IMR-90 (cell line): ENCODE measurements around the gene GABRD. TPM values are rescaled to one million over a fixed set of nuclear protein-coding genes. Genes with fewer than 3 reads are reported as not detected.

ENCODE experiments used
- ATAC-seq: fragments of 200-7000 bp; cut with Tn5 transposase; 2 replicates; pipeline ENCODE4 v1.9.1; 2020; ENCODE audit warnings: low read depth, mild to moderate bottlenecking, moderate library complexity
- BruUV-seq: library from RNA; stranded (reverse); fragments of 400-500 nt; replicated peaks from 2 replicates; lab custom pipeline; 2021; lab: Mats Ljungman, UMichigan
- CTCF ChIA-PET: fragments of 300-600 bp; formaldehyde crosslinking; extraction: SDS; loops from one replicate; lab custom pipeline; 2021; ENCODE audit warnings: antibody characterized with exemption; lab: Yijun Ruan, JAX
- POLR2A ChIA-PET: fragments of 300-600 bp; sonication (Branson Sonifier 250); formaldehyde crosslinking; loops from one replicate; lab custom pipeline; 2022; ENCODE audit warnings: antibody characterized with exemption; ENCODE audit not compliant: unreplicated experiment; lab: Charles Lee
- DNase-seq: peaks from one replicate; pipeline ENCODE4 v3.0.0; 2013
- H2AFZ ChIP-seq: replicated peaks from 2 replicates; pipeline ENCODE3; 2013; ENCODE audit warnings: low read length, mild to moderate bottlenecking; ENCODE audit not compliant: poor library complexity
- H2AK5ac ChIP-seq: 2 replicates; pipeline ENCODE4 v1.6.1; 2013; ENCODE audit warnings: low read depth, low read length, inconsistent platforms
- H2AK9ac ChIP-seq: replicated peaks from 2 replicates; pipeline ENCODE3; 2013; ENCODE audit warnings: mild to moderate bottlenecking, low read depth, low read length, moderate library complexity; ENCODE audit not compliant: poor library complexity
- H2BK120ac ChIP-seq: 2 replicates; pipeline ENCODE4 v1.6.1; 2013; ENCODE audit warnings: low read depth, low read length, inconsistent platforms
- H2BK15ac ChIP-seq: 3 replicates; pipeline ENCODE4 v1.6.1; 2013; ENCODE audit warnings: low read depth, low read length, inconsistent platforms
- H2BK20ac ChIP-seq: 2 replicates; pipeline ENCODE4 v1.6.1; 2013; ENCODE audit warnings: low read depth, mild to moderate bottlenecking, inconsistent platforms, low read length, moderate library complexity
- H2BK5ac ChIP-seq: 2 replicates; pipeline ENCODE4 v1.6.1; 2013; ENCODE audit warnings: mild to moderate bottlenecking, low read depth, low read length, inconsistent platforms; ENCODE audit not compliant: poor library complexity, severe bottlenecking
- H3K14ac ChIP-seq: replicated peaks from 2 replicates; pipeline ENCODE4 v1.6.1; 2013; ENCODE audit warnings: low read depth, low read length, inconsistent platforms
- H3K18ac ChIP-seq: 2 replicates; pipeline ENCODE4 v1.6.1; 2013; ENCODE audit warnings: low read depth, low read length, control low read depth
- H3K23ac ChIP-seq: 2 replicates; pipeline ENCODE4 v1.6.1; 2013; ENCODE audit warnings: low read depth, low read length, inconsistent platforms
- H3K27ac ChIP-seq: 2 replicates; pipeline ENCODE4 v1.5.1; 2013; ENCODE audit warnings: mild to moderate bottlenecking, control low read depth, low read length; ENCODE audit not compliant: insufficient read depth
- H3K27me3 ChIP-seq: 2 replicates; pipeline ENCODE4 v1.6.1; 2013; ENCODE audit warnings: low read length; ENCODE audit not compliant: control insufficient read depth, insufficient read depth
- H3K36me3 ChIP-seq: 2 replicates; pipeline ENCODE4 v1.6.1; 2013; ENCODE audit warnings: low read length, mixed read lengths; ENCODE audit not compliant: control insufficient read depth, insufficient read depth
- H3K4ac ChIP-seq: 2 replicates; pipeline ENCODE4 v1.6.1; 2013; ENCODE audit warnings: low read depth, low read length, inconsistent platforms
- H3K4me1 ChIP-seq: 2 replicates; pipeline ENCODE4 v1.6.1; 2013; ENCODE audit warnings: low read length, mixed read lengths; ENCODE audit not compliant: control insufficient read depth, insufficient read depth
- H3K4me2 ChIP-seq: 2 replicates; pipeline ENCODE4 v1.6.1; 2013; ENCODE audit warnings: low read depth, mild to moderate bottlenecking, control low read depth, low read length, moderate library complexity
- H3K4me3 ChIP-seq: 2 replicates; pipeline ENCODE4 v1.5.1; 2013; ENCODE audit warnings: low read depth, mild to moderate bottlenecking, control low read depth, low read length, moderate library complexity; ENCODE audit not compliant: insufficient read depth
- H3K56ac ChIP-seq: 2 replicates; pipeline ENCODE4 v1.6.1; 2013; ENCODE audit warnings: low read length, inconsistent platforms; ENCODE audit not compliant: insufficient read depth; ENCODE audit errors: extremely low read depth
- H3K79me1 ChIP-seq, 2 experiments: 2 replicates each; pipeline ENCODE4 v1.6.1; 2013; ENCODE audit warnings: low read length in 2 of 2, inconsistent platforms in 1 of 2, low read depth in 1 of 2
- H3K9ac ChIP-seq: 2 replicates; pipeline ENCODE4 v1.6.1; 2013; ENCODE audit warnings: low read depth, low read length, control low read depth
- H3K9me1 ChIP-seq: 2 replicates; pipeline ENCODE4 v1.6.1; 2013; ENCODE audit warnings: low read length, inconsistent platforms; ENCODE audit not compliant: insufficient read depth
- H3K9me3 ChIP-seq: 2 replicates; pipeline ENCODE4 v1.6.1; 2013; ENCODE audit warnings: low read length; ENCODE audit not compliant: control insufficient read depth, insufficient read depth
- H4K20me1 ChIP-seq: 2 replicates; pipeline ENCODE4 v1.6.1; 2013; ENCODE audit warnings: low read length, inconsistent platforms; ENCODE audit not compliant: insufficient read depth
- H4K5ac ChIP-seq: 2 replicates; pipeline ENCODE4 v1.6.1; 2013; ENCODE audit warnings: mild to moderate bottlenecking, low read depth, low read length, control low read depth
- H4K8ac ChIP-seq, 2 experiments: 2 replicates each; pipeline ENCODE4 v1.6.1; 2013; ENCODE audit warnings: low read depth in 2 of 2, low read length in 2 of 2, control low read depth in 1 of 2, inconsistent platforms in 1 of 2
- H4K91ac ChIP-seq: 2 replicates; pipeline ENCODE4 v1.6.1; 2013; ENCODE audit warnings: low read depth, low read length, inconsistent platforms; ENCODE audit not compliant: insufficient read depth
- BHLHE40 ChIP-seq: fragments of 150-350 bp; IDR thresholded peaks from 2 replicates; pipeline ENCODE4 v1.6.1; 2016; ENCODE audit warnings: mild to moderate bottlenecking, low read depth, low read length
- CEBPB ChIP-seq: IDR thresholded peaks from 2 replicates; pipeline ENCODE4 v1.6.1; 2012; ENCODE audit warnings: low read depth, low read length, improper control_type of control experiment
- CHD1 ChIP-seq: IDR thresholded peaks from 2 replicates; pipeline ENCODE4 v1.6.1; 2012; ENCODE audit warnings: low read depth, low read length, improper control_type of control experiment
- FOS ChIP-seq: fragments of 150-350 bp; IDR thresholded peaks from 2 replicates; pipeline ENCODE4 v1.6.1; 2016; ENCODE audit warnings: low read depth, low read length
- MAFK ChIP-seq: IDR thresholded peaks from 2 replicates; pipeline ENCODE4 v1.6.1; 2012; ENCODE audit warnings: low read depth, low read length, improper control_type of control experiment
- MAZ ChIP-seq: IDR thresholded peaks from 2 replicates; pipeline ENCODE4 v1.6.1; 2012; ENCODE audit warnings: low read depth, mild to moderate bottlenecking, low read length, improper control_type of control experiment, moderate library complexity, borderline replicate concordance
- MXI1 ChIP-seq: IDR thresholded peaks from 2 replicates; pipeline ENCODE4 v1.6.1; 2012; ENCODE audit warnings: low read depth, mild to moderate bottlenecking, low read length, moderate library complexity, borderline replicate concordance
- NFE2L2 ChIP-seq: fragments of 150-350 bp; IDR thresholded peaks from 2 replicates; pipeline ENCODE4 v1.6.1; 2016; ENCODE audit warnings: low read depth, mild to moderate bottlenecking, low read length
- POLR2A ChIP-seq: IDR thresholded peaks from 2 replicates; pipeline ENCODE4 v1.6.1; 2012; ENCODE audit warnings: mild to moderate bottlenecking, low read depth, low read length
- RAD21 ChIP-seq: IDR thresholded peaks from 2 replicates; pipeline ENCODE4 v1.6.1; 2012; ENCODE audit warnings: low read length, improper control_type of control experiment
- RCOR1 ChIP-seq: IDR thresholded peaks from 2 replicates; pipeline ENCODE4 v1.6.1; 2012; ENCODE audit warnings: mild to moderate bottlenecking, low read length, improper control_type of control experiment; ENCODE audit not compliant: insufficient replicate concordance
- RFX5 ChIP-seq: IDR thresholded peaks from 2 replicates; pipeline ENCODE4 v1.8.0; 2012; ENCODE audit warnings: low read depth, mild to moderate bottlenecking, low read length, moderate library complexity
- SMC3 ChIP-seq: fragments of 150-350 bp; IDR thresholded peaks from 2 replicates; pipeline ENCODE4 v1.6.1; 2016; ENCODE audit warnings: low read depth, mild to moderate bottlenecking, antibody characterized with exemption, low read length, moderate library complexity
- WGBS, 2 experiments: methylation state at CpG; one replicate each; pipeline versions ENCODE4 v1.1.5 to v1.1.7; 2013; ENCODE audit warnings: missing lambda C conversion rate in 2 of 2; ENCODE audit not compliant: insufficient read length in 1 of 2; ENCODE audit errors: extremely low coverage in 2 of 2; 5-methylcytosine and 5-hydroxymethylcytosine counted together
- dilution Hi-C: fragments of 300-500 bp; cut with HindIII; formaldehyde crosslinking; loops from one replicate; pipeline ENCODE4 v1.14.3; 2018; ENCODE audit warnings: low sequenced_read_pairs; ENCODE audit not compliant: unreplicated experiment
- in situ Hi-C: fragments of 300-500 bp; cut with MboI; formaldehyde crosslinking; loops from 3 replicates; pipeline ENCODE4 v1.14.3; 2019; ENCODE audit warnings: low sequenced_read_pairs, inconsistent platforms, mixed read lengths
- intact Hi-C: fragments of 100-400 bp; cut with micrococcal nuclease; formaldehyde crosslinking; loops from 2 replicates; pipeline ENCODE4 v1.10.0; 2022
- polyA plus RNA-seq, 3 experiments: library from polyadenylated mRNA; depleted of rRNA; stranded (reverse); fragments of >200 nt; gene quantifications; 2 replicates each; pipeline ENCODE4 v1.2.3, GENCODE V29; 2012; ENCODE audit warnings: low replicate concordance in 1 of 3
- total RNA-seq: library from RNA; depleted of rRNA; stranded (reverse); fragments of >200 nt; gene quantifications from 2 replicates; pipeline ENCODE4 v1.2.3, GENCODE V29; 2012
- TF ChIP-seq, protein P1 (sequence below): fragments of 150-350 bp; IDR thresholded peaks from 2 replicates; pipeline ENCODE4 v1.6.1; 2017; ENCODE audit warnings: mild to moderate bottlenecking, antibody characterized with exemption, low read length, low read depth
- TF ChIP-seq, protein P2 (sequence below): fragments of 150-350 bp; IDR thresholded peaks from 2 replicates; pipeline ENCODE4 v1.6.1; 2016; ENCODE audit warnings: low read depth, mild to moderate bottlenecking, low read length, moderate library complexity, borderline replicate concordance
- TF ChIP-seq, protein P3 (sequence below): conservative IDR thresholded peaks from 2 replicates; pipeline ENCODE4 v1.5.1; 2012; ENCODE audit warnings: mild to moderate bottlenecking, low read depth, low read length, improper control_type of control experiment

GABRD gene
- total and polyA plus RNA-seq, 2 of the 4 experiments (the other 2 are of a cell fraction) = not detected

DNA sequence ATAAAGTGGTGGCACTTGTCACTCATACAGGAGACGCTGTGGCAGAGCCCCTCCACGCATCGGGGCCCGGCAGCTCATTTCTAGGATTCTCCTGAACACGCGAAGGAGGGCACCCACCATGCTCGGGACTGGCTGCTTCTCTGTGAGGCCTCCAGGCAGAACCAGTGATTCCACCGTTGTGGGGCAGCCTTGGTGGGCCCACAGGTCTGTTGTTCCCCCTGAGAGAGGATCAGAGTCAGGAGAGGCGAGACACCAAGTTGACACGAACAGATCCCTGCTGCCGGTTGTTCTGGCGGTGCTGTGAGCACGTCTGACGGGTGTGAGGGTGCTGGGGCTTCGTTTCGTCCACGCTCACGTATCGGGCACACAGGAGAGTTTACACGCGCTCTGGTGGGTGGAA, 57.7 kb downstream of the GABRD start:
- H2BK20ac ChIP-seq = no peak overlapping the region
- TF ChIP-seq, protein P1, sequence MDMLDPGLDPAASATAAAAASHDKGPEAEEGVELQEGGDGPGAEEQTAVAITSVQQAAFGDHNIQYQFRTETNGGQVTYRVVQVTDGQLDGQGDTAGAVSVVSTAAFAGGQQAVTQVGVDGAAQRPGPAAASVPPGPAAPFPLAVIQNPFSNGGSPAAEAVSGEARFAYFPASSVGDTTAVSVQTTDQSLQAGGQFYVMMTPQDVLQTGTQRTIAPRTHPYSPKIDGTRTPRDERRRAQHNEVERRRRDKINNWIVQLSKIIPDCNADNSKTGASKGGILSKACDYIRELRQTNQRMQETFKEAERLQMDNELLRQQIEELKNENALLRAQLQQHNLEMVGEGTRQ = no peak
- TF ChIP-seq MAZ (no peak), RCOR1 (no peak), RAD21 (no peak), NFE2L2 (no peak), MAFK (no peak), BHLHE40 (no peak), CHD1 (no peak), RFX5 (no peak), FOS (no peak), SMC3 (no peak), POLR2A (no peak), CEBPB (no peak), MXI1 (no peak)
- TF ChIP-seq, protein P2, sequence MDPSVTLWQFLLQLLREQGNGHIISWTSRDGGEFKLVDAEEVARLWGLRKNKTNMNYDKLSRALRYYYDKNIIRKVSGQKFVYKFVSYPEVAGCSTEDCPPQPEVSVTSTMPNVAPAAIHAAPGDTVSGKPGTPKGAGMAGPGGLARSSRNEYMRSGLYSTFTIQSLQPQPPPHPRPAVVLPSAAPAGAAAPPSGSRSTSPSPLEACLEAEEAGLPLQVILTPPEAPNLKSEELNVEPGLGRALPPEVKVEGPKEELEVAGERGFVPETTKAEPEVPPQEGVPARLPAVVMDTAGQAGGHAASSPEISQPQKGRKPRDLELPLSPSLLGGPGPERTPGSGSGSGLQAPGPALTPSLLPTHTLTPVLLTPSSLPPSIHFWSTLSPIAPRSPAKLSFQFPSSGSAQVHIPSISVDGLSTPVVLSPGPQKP = no peak
- TF ChIP-seq, protein P3, sequence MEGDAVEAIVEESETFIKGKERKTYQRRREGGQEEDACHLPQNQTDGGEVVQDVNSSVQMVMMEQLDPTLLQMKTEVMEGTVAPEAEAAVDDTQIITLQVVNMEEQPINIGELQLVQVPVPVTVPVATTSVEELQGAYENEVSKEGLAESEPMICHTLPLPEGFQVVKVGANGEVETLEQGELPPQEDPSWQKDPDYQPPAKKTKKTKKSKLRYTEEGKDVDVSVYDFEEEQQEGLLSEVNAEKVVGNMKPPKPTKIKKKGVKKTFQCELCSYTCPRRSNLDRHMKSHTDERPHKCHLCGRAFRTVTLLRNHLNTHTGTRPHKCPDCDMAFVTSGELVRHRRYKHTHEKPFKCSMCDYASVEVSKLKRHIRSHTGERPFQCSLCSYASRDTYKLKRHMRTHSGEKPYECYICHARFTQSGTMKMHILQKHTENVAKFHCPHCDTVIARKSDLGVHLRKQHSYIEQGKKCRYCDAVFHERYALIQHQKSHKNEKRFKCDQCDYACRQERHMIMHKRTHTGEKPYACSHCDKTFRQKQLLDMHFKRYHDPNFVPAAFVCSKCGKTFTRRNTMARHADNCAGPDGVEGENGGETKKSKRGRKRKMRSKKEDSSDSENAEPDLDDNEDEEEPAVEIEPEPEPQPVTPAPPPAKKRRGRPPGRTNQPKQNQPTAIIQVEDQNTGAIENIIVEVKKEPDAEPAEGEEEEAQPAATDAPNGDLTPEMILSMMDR = no peak
- no peak overlapping the region for H2AK9ac ChIP-seq
- no peak overlapping the region for H2BK15ac ChIP-seq
- H2AK5ac ChIP-seq = no peak overlapping the region
- no peak overlapping the region for H2AFZ ChIP-seq
- in situ Hi-C loops (no loop called here), intact Hi-C loops (no loop called here), dilution Hi-C loops (no loop called here)
- no peak overlapping the region for H3K56ac ChIP-seq
- peaks cover 31% of the 10 kb centered on the region for H3K9me3 ChIP-seq
- ChIA-PET POLR2A (no interaction called here), CTCF (interaction anchor here (0.6 kb wide), 2 partner anchors 75 to 219 kb away, joined by 3 read pairs; no protein-coding TSS in a partner anchor)
- H3K4me1 ChIP-seq = no peaks in the 10 kb centered on the region
- H3K36me3 ChIP-seq = no peaks in the 10 kb centered on the region
- no peaks in the 10 kb centered on the region for H3K79me1 ChIP-seq
- no peak overlapping the region for H3K4me3 ChIP-seq
- WGBS, 2 experiments = 83% methylated on average over 21 of the region's 21 CpGs; no CpG with 5 or more reads in 1 of the 2 experiments
- H3K14ac ChIP-seq = no peak overlapping the region
- no peak overlapping the region for H3K23ac ChIP-seq
- no peak for ATAC-seq
- H3K4me2 ChIP-seq = no peak overlapping the region
- no TSS peak for BruUV-seq
- no peak overlapping the region for H3K27ac ChIP-seq
- H2BK120ac ChIP-seq = no peak overlapping the region
- H3K9ac ChIP-seq = no peak overlapping the region
- DNase-seq = no peak
- H4K8ac ChIP-seq = no peak overlapping the region
- no peak overlapping the region for H2BK5ac ChIP-seq
- H3K9me1 ChIP-seq = no peaks in the 10 kb centered on the region
- H3K4ac ChIP-seq = no peak overlapping the region
- no peak overlapping the region for H4K91ac ChIP-seq
- no peak overlapping the region for H4K5ac ChIP-seq
- no peak overlapping the region for H3K18ac ChIP-seq
- peaks cover 24% of the 10 kb centered on the region for H3K27me3 ChIP-seq
- H4K20me1 ChIP-seq = no peaks in the 10 kb centered on the region
